Measurements from ENCODE around the gene MAFB.

Gene MAFB

DNA sequence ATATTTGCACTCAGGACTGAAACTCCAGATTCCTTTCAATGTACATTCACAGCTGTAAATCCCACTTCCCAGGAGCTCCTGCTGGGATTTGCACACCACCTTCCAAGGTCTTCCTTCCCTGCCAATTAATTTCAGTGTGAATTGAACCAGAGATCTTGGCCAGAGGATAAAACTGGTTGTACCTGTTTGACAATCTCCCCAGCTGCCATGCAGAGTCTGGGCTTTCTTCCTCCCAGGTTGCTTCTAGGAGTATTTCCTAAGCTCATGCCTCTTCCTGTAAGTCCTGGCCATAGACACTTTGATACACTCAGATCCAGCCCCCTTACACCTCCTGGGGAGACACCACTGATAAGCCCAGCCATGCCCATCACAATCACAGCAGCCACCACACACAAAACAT, 15.6 kb downstream of the MAFB start:
- no peak for DNase-seq
- no peaks in the 10 kb centered on the region for H3K36me3 Mint-ChIP-seq (ENCODE audit: low read depth)
- peaks cover 54% of the 10 kb centered on the region for H3K27me3 Mint-ChIP-seq (ENCODE audit: low read depth, poor library complexity)
- no peak overlapping the region for H3K27ac Mint-ChIP-seq
- H3K4me1 Mint-ChIP-seq = no peaks in the 10 kb centered on the region
- no peak overlapping the region for H3K4me3 Mint-ChIP-seq
- TF ChIP-seq, protein P1, sequence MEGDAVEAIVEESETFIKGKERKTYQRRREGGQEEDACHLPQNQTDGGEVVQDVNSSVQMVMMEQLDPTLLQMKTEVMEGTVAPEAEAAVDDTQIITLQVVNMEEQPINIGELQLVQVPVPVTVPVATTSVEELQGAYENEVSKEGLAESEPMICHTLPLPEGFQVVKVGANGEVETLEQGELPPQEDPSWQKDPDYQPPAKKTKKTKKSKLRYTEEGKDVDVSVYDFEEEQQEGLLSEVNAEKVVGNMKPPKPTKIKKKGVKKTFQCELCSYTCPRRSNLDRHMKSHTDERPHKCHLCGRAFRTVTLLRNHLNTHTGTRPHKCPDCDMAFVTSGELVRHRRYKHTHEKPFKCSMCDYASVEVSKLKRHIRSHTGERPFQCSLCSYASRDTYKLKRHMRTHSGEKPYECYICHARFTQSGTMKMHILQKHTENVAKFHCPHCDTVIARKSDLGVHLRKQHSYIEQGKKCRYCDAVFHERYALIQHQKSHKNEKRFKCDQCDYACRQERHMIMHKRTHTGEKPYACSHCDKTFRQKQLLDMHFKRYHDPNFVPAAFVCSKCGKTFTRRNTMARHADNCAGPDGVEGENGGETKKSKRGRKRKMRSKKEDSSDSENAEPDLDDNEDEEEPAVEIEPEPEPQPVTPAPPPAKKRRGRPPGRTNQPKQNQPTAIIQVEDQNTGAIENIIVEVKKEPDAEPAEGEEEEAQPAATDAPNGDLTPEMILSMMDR (IDR thresholded peaks at IDR 0.05) = no peak
- H3K9me3 Mint-ChIP-seq = no peaks in the 10 kb centered on the region

DNA sequence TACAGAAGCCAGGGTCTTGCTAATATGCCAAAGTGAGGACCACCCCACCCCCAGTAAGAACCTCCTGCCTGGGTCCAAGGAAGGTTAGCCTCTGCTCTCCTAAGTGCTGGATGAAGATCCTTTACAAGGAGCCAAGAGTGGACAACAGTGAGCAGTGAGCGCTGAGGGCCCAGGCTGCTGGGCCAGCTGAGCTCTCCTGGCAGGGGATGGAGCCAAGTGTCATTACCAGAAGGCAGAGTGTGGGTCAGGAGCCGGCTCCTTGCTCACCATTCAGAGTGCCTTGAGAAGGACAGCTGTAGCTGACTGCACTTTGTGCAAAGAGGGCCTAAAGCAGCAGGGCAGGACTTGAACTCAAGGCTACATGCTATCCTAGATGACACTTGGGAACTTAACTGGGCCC, 16.9 kb downstream of the MAFB start:
- no peak overlapping the region for H3K27ac Mint-ChIP-seq
- no peak for DNase-seq

DNA sequence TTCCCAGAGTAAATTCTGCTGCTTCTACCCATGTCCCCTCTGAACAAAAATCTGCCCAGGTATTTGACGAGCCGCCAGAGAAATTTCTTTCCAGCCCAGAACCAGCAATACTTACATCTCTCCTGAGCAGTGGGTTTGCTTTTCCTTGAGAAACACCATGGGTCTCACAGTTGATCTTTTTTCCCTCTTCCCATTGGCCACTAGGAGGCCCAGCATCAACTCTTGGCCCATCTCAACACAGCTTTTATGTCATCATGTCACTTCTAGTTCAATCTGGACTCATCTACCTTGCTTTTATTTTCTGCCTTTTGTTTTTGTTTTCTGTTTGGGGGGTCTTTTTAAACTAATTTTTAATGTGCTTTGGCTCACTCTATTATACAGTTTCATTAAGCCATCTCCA, 18.8 kb downstream of the MAFB start:
- DNase-seq = no peak
- no peaks in the 10 kb centered on the region for H3K9me3 Mint-ChIP-seq
- TF ChIP-seq, protein P1 (IDR thresholded peaks at IDR 0.05) = no peak
- peaks cover 22% of the 10 kb centered on the region for H3K27me3 Mint-ChIP-seq (ENCODE audit: low read depth, poor library complexity)
- H3K27ac Mint-ChIP-seq = no peak overlapping the region
- H3K4me1 Mint-ChIP-seq = no peaks in the 10 kb centered on the region
- no peak overlapping the region for H3K4me3 Mint-ChIP-seq
- H3K36me3 Mint-ChIP-seq (ENCODE audit: low read depth) = no peaks in the 10 kb centered on the region

More for the DNA sequence above, 16.9 kb downstream of the MAFB start:
- no peaks in the 10 kb centered on the region for H3K36me3 Mint-ChIP-seq (ENCODE audit: low read depth)
- H3K27me3 Mint-ChIP-seq (ENCODE audit: low read depth, poor library complexity) = peaks cover 40% of the 10 kb centered on the region
- H3K4me3 Mint-ChIP-seq = no peak overlapping the region
- TF ChIP-seq, protein P1 (IDR thresholded peaks at IDR 0.05) = no peak
- H3K9me3 Mint-ChIP-seq = no peaks in the 10 kb centered on the region
- no peaks in the 10 kb centered on the region for H3K4me1 Mint-ChIP-seq

DNA sequence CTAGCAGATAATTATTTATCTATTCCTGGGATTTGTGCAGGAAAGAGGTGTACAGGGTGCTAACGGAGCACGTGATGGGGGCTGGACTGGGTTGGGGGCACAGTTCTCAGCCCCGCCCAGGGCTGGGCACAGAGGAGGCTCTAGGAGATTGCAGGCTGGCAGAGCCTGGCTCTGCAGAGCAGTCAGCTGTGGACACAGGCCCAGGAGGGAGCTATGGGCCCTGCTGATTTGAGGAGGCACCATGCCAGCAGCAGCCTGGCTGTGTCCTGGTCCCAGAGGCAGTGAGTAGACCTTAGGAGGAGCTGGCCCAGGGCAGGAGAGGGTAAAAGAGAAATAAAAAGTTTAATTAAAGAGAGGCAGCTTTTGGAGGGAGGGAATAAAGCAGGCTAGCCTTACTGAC, 19.3 kb downstream of the MAFB start:
- Mint-ChIP-seq H3K27ac (no peak overlapping the region), H3K4me1 (no peaks in the 10 kb centered on the region), H3K4me3 (no peak overlapping the region), H3K9me3 (no peaks in the 10 kb centered on the region), H3K36me3 (ENCODE audit: low read depth) (no peaks in the 10 kb centered on the region), H3K27me3 (ENCODE audit: low read depth, poor library complexity) (peaks cover 16% of the 10 kb centered on the region)
- TF ChIP-seq, protein P1 (IDR thresholded peaks at IDR 0.05) = no peak
- no peak for DNase-seq

- H3K4me1 Mint-ChIP-seq = peaks cover 3% of the 10 kb centered on the region
Measured at GRCh38 chr20:40668449-40669228, 20.4 kb downstream of the MAFB start.

More at GRCh38 chr20:40668449-40669228, 20.4 kb downstream of the MAFB start:
- Mint-ChIP-seq H3K36me3 (ENCODE audit: low read depth) (no peaks in the 10 kb centered on the region), H3K9me3 (no peaks in the 10 kb centered on the region), H3K4me3 (no peak overlapping the region), H3K27ac (no peak overlapping the region), H3K27me3 (ENCODE audit: low read depth, poor library complexity) (peaks cover 6% of the 10 kb centered on the region)
- TF ChIP-seq, protein P1 (IDR thresholded peaks at IDR 0.05) = no peak
- DNase-seq = no peak
